ENCODE measurements around the gene TMPRSS3.

Gene TMPRSS3

DNA sequence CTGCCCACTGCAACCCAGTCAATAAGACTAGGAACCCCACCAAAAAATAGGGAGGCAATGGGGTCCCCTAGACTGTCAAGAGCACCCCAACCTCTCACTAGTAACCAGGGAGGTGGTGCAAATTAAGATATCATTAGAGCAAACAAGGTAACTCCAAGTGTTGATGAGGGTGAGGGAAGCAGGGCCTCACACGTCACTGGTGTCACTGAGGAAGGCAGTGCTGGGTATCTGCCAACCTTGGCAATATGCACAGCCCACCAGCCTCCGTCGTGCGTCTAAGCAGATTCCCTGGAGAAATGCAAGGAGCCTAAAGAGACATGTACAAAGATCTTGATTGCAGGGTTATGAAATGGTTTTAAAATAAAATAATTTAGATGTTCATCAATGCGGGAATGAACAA lies 11.6 kb upstream of the TMPRSS3 start:
- peak overlapping the region; percentile 96 for H3K4me3 Mint-ChIP-seq
- peaks cover 42% of the 10 kb centered on the region for H3K4me1 Mint-ChIP-seq (ENCODE audit: low read depth)
- H3K9me3 Mint-ChIP-seq = no peaks in the 10 kb centered on the region
- no peaks in the 10 kb centered on the region for H3K27me3 Mint-ChIP-seq (ENCODE audit: low read depth)
- H3K36me3 Mint-ChIP-seq (ENCODE audit: low read depth) = peaks cover 36% of the 10 kb centered on the region
- no peak overlapping the region for H3K27ac Mint-ChIP-seq

DNA sequence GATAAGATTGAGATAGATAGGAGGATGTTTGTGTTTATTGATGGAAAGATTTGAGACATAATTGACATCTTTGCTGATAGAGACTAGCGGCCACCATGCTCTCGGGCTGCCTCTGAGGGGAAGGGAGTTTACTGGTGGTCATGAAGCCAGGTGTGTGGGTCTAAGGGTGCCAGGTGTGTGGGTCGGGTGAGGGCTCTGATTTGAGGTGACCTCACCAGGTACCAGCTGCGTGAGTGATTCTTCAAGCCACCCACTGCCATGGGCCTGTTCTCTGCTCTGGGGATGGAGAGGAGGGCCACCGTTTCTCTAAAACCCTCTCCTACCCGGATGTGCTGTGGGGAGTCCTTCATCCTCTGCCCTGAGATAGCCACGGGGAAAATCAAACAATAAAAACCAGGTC lies 11.0 kb upstream of the TMPRSS3 start:
- Mint-ChIP-seq H3K4me1 (ENCODE audit: low read depth) (peaks cover 44% of the 10 kb centered on the region), H3K9me3 (peaks cover 3% of the 10 kb centered on the region), H3K27me3 (ENCODE audit: low read depth) (no peaks in the 10 kb centered on the region), H3K27ac (peak overlapping the region; percentile 93), H3K36me3 (ENCODE audit: low read depth) (peaks cover 37% of the 10 kb centered on the region), H3K4me3 (peak overlapping the region; percentile 96)

DNA sequence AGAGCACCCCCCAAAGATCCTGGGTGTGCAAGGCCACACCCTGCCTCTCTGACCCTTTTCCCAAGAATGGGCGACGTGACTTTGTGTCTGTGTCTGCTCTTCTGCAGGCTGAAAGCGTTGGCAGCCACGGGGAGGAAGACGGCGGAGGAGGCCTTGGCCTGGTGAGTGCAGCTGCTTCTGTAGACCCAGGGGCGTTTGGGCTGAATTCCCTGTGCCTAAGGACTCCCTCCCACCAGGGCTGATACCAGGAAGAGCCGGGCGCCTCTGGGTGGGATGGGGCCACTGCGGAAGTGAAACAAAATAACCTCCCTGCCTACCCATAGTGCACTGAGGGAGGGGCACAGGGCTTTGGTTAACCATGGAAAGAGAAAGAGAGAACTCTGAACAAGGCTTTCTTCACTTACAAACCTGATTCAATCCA lies 10.4 kb upstream of the TMPRSS3 start:
- H3K27ac Mint-ChIP-seq = peak overlapping the region; percentile 93
- H3K27me3 Mint-ChIP-seq (ENCODE audit: low read depth) = no peaks in the 10 kb centered on the region
- H3K4me1 Mint-ChIP-seq (ENCODE audit: low read depth) = peaks cover 50% of the 10 kb centered on the region
- H3K4me3 Mint-ChIP-seq = peak overlapping the region; percentile 96
- H3K9me3 Mint-ChIP-seq = peaks cover 9% of the 10 kb centered on the region
- peaks cover 42% of the 10 kb centered on the region for H3K36me3 Mint-ChIP-seq (ENCODE audit: low read depth)

DNA sequence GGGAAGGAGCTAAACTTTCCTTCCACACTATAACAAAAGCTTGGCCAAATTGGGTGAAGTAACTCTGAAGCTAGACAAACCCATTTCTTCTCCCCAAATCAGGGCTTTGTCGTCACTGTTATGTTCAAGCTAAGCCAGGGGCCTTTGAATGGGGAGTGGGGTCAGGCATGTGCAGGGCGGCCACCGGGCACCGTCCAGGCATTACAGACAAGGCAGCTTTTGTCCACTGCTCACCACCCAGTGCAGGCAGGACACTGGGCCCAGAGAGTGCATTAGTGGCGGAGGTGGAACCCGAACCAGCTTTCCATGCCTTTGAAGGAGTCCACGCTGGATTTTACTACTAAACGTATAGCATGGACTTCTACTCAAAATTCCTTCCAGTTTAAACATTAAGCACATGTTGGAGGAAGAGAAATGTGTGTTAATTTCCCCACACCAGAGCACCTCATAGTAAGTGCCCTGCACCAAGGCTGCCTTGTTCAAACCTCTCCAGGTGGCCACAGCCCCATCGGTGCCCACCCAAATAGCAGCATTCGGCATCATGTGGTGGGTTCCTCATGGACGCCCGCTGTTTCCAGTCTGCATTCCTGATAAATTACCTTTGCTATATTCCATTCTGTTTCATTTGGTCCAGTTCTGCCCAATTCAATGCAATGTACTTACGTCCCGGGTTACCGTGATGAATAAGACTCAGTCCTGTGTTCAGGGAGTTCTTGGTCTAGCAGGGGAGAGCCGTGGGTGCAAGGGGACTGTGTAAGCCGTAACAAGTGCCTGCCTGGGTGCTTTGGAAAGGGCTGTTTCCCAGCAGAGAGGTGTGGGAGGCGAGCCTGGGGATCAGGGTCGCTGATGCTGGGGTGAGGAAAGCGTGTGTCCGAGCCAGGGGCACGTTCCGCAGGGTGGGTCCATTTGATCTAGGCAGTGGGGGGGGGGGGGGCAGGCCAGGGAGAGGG lies 9.5 kb upstream of the TMPRSS3 start:
- H3K27me3 Mint-ChIP-seq (ENCODE audit: low read depth) = no peaks in the 10 kb centered on the region
- H3K9me3 Mint-ChIP-seq = peaks cover 9% of the 10 kb centered on the region
- peak overlapping the region; percentile 96 for H3K4me3 Mint-ChIP-seq
- peaks cover 54% of the 10 kb centered on the region for H3K4me1 Mint-ChIP-seq (ENCODE audit: low read depth)
- H3K27ac Mint-ChIP-seq = peak overlapping the region; percentile 93
- peaks cover 42% of the 10 kb centered on the region for H3K36me3 Mint-ChIP-seq (ENCODE audit: low read depth)

DNA sequence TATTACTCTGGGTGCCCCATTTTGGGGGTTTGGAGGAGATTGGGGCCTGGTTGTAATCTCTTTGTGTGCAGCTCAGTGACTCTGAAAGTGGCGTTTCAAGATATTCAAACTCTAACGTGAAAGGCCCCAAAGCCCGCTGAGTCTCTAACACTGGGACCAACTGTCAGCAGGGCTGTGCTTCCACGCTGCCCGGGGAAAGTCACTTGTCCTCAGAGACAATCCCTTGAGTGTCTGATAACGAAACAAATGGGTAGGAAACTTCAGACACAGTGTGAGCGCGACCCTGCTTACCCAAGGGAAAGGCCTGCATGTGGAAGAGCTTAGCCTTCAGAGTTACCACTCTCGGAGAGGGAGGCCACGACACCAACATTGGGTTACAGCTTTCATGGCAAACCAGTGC lies 8.7 kb upstream of the TMPRSS3 start:
- peak overlapping the region; percentile 96 for H3K4me3 Mint-ChIP-seq
- H3K4me1 Mint-ChIP-seq (ENCODE audit: low read depth) = peaks cover 52% of the 10 kb centered on the region
- H3K27ac Mint-ChIP-seq = peak overlapping the region; percentile 93
- H3K36me3 Mint-ChIP-seq (ENCODE audit: low read depth) = peaks cover 37% of the 10 kb centered on the region
- no peaks in the 10 kb centered on the region for H3K27me3 Mint-ChIP-seq (ENCODE audit: low read depth)
- H3K9me3 Mint-ChIP-seq = peaks cover 9% of the 10 kb centered on the region

DNA sequence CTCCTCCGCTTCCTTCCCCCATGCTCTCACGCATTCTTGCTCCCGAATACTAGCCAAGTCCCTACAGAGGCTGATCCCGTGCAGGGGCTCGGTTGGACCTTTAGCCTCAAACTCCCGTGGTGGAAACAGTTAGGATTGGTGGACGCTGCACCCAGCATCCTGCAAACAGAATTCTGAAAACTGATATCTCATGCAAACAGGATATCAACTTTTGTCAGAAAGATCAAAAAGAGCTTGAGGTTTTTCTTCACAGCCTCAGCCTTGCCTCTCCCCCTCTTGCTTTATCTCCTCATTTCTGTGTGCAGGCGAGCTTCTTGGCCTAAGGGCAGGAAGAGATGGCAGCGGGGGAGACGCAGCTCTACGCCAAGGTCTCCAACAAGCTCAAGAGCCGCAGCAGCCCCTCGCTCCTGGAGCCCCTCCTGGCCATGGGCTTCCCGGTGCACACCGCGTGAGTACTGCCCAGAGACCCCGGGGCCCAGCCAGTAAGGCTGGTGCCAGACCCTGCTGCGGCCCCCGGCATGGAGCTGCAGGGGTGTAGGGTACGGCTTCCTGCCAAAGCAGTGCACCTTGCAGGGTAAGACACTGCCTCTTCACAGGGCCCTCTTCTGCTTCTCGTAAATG lies 7.9 kb upstream of the TMPRSS3 start, which contains the start of gene UBASH3A:
Gene UBASH3A, plus strand, starts transcription at position 292 of the 621 bp plus-strand sequence. Its CDS starts 44 bp downstream, at position 336.
- Mint-ChIP-seq H3K4me1 (ENCODE audit: low read depth) (peaks cover 54% of the 10 kb centered on the region), H3K36me3 (ENCODE audit: low read depth) (peaks cover 31% of the 10 kb centered on the region), H3K27me3 (ENCODE audit: low read depth) (no peaks in the 10 kb centered on the region), H3K27ac (peak within 1 kb of the TSS; percentile 93), H3K4me3 (peak within 1 kb of the TSS; percentile 96), H3K9me3 (peaks cover 9% of the 10 kb centered on the region)

DNA sequence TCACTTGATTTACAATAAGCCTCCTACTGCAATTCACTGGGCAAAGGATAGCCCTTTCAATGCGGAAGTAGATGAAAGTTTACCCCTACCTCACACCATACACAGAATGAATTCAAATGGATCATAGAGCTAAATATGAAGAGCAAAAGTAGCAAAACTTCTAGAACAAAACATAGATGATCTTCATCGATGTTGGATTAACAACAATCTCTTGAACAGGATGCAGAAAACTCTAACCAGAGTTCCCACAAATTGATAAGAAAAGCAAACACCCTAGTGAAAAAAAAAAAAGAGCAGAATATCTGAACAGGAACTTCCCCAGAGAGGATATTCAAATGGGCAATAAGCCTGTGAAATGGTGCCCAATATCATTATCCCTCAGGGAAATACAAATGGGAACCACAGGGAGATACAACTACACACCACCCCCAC lies 6.0 kb upstream of the TMPRSS3 start:
- peaks cover 54% of the 10 kb centered on the region for H3K4me1 Mint-ChIP-seq (ENCODE audit: low read depth)
- H3K9me3 Mint-ChIP-seq = peaks cover 9% of the 10 kb centered on the region
- peak overlapping the region; percentile 67 for H3K4me3 Mint-ChIP-seq
- H3K27me3 Mint-ChIP-seq (ENCODE audit: low read depth) = no peaks in the 10 kb centered on the region
- peaks cover 22% of the 10 kb centered on the region for H3K36me3 Mint-ChIP-seq (ENCODE audit: low read depth)
- peak overlapping the region; percentile 90 for H3K27ac Mint-ChIP-seq

DNA sequence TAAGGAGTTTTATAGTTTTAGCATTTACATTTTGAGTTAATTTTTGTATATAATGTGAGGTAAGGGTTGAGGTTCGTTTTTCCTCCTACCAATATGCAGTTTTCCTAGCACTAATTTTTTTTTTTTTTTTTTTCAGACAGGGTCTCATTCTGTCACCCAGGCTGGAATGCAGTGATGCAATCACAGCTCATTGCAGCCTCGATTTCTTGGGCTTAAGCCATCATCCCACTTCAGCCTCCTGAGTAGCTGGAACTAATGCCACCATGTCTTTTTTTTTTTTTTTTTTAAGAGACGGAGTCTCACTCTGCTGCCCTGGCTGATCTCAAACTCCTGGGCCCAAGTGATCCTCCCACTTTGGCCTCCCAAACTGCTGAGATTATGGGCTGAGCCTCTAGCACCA lies 5.3 kb upstream of the TMPRSS3 start:
- Mint-ChIP-seq H3K4me3 (no peak overlapping the region), H3K9me3 (peaks cover 9% of the 10 kb centered on the region), H3K27ac (peak overlapping the region; percentile 90), H3K27me3 (ENCODE audit: low read depth) (no peaks in the 10 kb centered on the region), H3K4me1 (ENCODE audit: low read depth) (peaks cover 47% of the 10 kb centered on the region), H3K36me3 (ENCODE audit: low read depth) (peaks cover 17% of the 10 kb centered on the region)

DNA sequence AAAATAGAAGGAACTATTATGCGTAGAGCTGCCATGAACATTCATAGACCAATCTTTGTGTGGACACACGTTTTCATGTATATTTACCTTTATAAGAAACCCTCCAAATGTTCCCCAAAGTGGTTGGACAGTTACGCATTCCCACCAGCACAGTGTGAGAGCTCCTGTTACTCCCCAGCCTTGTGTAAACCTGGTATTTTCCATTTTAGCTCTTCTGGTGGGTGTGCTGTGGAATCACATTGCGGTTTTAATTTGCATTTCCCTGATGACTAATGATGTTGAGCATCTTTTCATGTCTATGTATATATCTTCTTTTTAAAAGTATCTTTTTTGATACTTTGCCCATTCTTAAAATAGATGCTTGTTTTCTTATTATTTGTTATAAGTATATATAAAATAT lies 4.7 kb upstream of the TMPRSS3 start:
- Mint-ChIP-seq H3K9me3 (peaks cover 9% of the 10 kb centered on the region), H3K27me3 (ENCODE audit: low read depth) (no peaks in the 10 kb centered on the region), H3K4me3 (no peak overlapping the region), H3K36me3 (ENCODE audit: low read depth) (peaks cover 15% of the 10 kb centered on the region), H3K4me1 (ENCODE audit: low read depth) (peaks cover 45% of the 10 kb centered on the region), H3K27ac (no peak overlapping the region)

DNA sequence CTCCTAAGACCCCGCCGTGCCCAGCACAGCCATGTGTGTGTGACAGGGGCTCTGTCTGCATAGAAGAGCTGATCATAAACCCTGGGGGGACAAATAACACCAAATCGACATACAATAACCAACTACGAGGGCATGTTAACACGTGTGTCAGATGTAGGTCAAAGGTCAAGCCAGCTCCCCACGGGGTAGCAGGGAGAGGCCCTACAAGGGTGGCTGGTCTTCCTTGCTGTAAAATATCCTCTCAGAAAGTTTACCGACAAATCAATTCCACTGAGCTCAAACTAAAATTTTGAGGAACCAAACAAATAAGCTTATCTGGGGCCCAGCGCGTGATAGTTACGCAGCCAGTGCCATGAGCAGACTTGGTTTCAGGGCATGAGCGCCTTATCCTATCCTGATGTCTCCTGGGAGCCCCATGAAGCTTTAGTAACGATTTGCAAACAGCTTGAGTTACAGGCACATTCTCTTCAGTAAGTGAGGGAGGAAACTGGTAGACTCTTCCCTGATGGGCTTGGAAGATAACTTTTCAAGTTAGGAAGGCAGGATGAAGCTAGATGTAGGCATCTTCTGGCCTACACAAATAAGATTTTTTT lies 2.7 kb upstream of the TMPRSS3 start:
- peaks cover 10% of the 10 kb centered on the region for H3K36me3 Mint-ChIP-seq (ENCODE audit: low read depth)
- H3K27me3 Mint-ChIP-seq (ENCODE audit: low read depth) = no peaks in the 10 kb centered on the region
- peaks cover 9% of the 10 kb centered on the region for H3K9me3 Mint-ChIP-seq
- H3K4me3 Mint-ChIP-seq = no peak overlapping the region
- peaks cover 45% of the 10 kb centered on the region for H3K4me1 Mint-ChIP-seq (ENCODE audit: low read depth)
- peak overlapping the region; percentile 7 for H3K27ac Mint-ChIP-seq

DNA sequence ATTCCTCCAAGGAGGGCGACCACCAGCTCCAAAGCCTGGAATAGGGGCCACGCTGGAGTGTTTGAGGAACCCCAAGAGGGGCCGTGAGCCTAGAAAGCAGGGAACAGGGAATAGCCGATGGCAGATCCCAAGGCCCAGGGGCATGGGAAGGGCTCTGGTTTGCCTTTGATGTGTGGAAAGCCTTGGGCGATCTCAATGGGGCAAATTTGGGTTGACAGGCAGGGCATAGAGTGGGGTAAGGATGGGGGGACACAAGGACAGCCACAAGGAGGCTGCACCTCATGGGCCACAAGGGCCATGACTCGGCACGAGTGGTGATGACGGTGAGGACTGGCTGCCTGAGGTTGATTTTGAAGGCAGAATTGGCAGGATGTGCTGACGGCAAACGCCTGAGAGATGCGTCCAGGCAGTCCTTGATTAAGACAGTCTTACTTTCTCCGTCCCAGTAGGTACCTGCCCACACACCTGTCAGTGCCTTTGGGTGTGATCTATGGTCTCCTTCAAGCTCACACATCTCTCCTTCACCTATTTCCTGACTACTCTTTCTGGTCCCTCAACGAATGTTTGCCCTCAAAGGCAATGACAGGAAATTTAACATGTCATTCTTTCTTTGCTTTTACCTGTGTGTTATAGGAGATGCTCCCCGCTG lies 2.0 kb upstream of the TMPRSS3 start:
- no peak overlapping the region for H3K4me3 Mint-ChIP-seq

DNA sequence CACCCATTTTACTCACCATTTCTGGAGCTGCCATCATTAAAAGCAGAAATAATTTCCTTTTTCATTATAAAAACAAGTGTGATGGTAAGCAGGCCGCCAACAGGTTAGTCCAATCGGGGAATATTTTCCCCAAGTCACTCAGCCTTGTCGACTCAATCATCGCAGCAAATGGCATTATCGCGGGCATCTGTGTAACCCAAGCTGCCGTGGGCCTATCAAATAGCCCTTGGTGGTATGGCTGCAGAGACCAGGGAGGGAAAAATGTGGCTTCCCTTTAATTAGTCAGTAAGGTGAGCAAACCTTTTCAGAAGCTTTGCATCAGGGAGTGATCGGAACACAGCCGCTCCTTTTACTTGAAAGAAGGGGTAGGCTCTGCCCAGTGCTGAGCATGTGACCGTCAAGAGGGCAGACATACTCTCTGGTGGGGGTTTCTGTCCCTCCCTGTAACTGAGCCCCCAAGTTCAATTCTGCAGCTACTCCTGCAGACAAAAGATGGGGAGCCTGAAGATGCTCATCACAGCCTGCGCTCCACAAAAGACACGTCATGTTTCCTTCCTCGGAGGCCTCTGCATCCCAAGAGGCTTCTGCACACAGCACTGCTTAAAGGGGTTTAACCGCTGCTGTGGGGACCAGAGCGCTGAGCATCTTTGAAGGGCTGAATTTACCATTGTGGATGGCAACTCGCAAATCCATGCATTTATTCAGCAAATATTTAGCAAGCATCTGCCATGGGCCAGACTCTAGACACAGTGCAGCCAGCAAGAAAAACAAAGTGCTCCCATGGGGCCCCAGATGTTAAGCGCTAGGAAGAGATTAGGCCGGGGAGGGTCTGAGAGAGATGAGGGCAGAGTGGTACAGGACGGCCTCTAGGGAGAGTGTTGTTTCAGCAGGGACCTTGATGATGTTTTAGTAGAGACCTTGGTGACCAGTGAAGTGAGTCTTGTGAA lies 1.2 kb upstream of the TMPRSS3 start:
- H3K4me3 Mint-ChIP-seq = no peak overlapping the region
- peaks cover 44% of the 10 kb centered on the region for H3K4me1 Mint-ChIP-seq (ENCODE audit: low read depth)
- H3K36me3 Mint-ChIP-seq (ENCODE audit: low read depth) = peaks cover 10% of the 10 kb centered on the region
- peaks cover 8% of the 10 kb centered on the region for H3K9me3 Mint-ChIP-seq
- H3K27ac Mint-ChIP-seq = peak overlapping the region; percentile 22
- no peaks in the 10 kb centered on the region for H3K27me3 Mint-ChIP-seq (ENCODE audit: low read depth)

More for the DNA sequence above, 2.0 kb upstream of the TMPRSS3 start:
- Mint-ChIP-seq H3K27ac (peak overlapping the region; percentile 22), H3K4me1 (ENCODE audit: low read depth) (peaks cover 46% of the 10 kb centered on the region), H3K27me3 (ENCODE audit: low read depth) (no peaks in the 10 kb centered on the region), H3K9me3 (peaks cover 9% of the 10 kb centered on the region), H3K36me3 (ENCODE audit: low read depth) (peaks cover 10% of the 10 kb centered on the region)

DNA sequence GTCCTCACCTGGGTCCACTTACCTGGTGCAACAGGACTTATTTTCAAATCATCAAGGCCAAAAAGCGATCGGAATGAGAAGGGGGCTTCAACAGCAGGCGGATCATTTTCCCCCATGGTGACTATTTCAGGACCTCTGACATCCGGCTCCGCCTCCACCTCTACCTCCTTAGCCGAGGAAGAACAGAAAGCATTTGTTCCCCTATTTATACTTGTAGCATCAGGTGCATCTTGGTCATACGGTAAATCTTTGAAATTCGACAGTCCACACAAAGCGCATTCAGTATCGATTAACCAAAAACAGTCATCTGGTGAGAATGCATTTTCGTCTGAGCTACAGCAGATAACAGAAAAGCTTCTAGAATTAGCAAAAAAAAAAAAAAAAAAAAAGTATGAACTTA lies 550 bp downstream of the TMPRSS3 start:
- Mint-ChIP-seq H3K36me3 (ENCODE audit: low read depth) (peaks cover 6% of the 10 kb centered on the region), H3K27me3 (ENCODE audit: low read depth) (no peaks in the 10 kb centered on the region), H3K9me3 (no peaks in the 10 kb centered on the region), H3K4me3 (no peak overlapping the region), H3K4me1 (ENCODE audit: low read depth) (peaks cover 46% of the 10 kb centered on the region), H3K27ac (no peak overlapping the region)

Data from T-helper 1 cell treated with Interleukin-12 subunit alpha and Interleukin-12 subunit beta and Interleukin-4 antibody, amounts not matched to agents 30 μg/mL and 1 μg/mL, for 36 hours (primary cell).